Caki2 (cell line): ENCODE data around the gene EMILIN2. TPM values are rescaled to one million over a fixed set of nuclear protein-coding genes. Genes with fewer than 3 reads are reported as not detected.
A peak's percentile ranks its signal among the peaks of the same experiment; 100 is the strongest.

Experiments used
- DNase-seq: peaks from one replicate; pipeline ENCODE4 v3.0.0-alpha.2; 2015; ENCODE audit warnings: low read depth
- in situ Hi-C: cut with HindIII; loops from 2 replicates; pipeline ENCODE4 v1.10.0; 2016; ENCODE audit warnings: low sequenced_read_pairs, low pct_unique_long_range_greater_than_20kb, mixed read lengths
- total RNA-seq: library from RNA; depleted of rRNA; stranded (reverse); fragments of >200 nt; shearing (Covaris generic); gene quantifications from 2 replicates; pipeline ENCODE4 v1.2.3, GENCODE V29; 2014; ENCODE audit warnings: low replicate concordance

Gene EMILIN2
- total RNA-seq, 1 experiment from 2014 or later = 5.8 TPM

DNA sequence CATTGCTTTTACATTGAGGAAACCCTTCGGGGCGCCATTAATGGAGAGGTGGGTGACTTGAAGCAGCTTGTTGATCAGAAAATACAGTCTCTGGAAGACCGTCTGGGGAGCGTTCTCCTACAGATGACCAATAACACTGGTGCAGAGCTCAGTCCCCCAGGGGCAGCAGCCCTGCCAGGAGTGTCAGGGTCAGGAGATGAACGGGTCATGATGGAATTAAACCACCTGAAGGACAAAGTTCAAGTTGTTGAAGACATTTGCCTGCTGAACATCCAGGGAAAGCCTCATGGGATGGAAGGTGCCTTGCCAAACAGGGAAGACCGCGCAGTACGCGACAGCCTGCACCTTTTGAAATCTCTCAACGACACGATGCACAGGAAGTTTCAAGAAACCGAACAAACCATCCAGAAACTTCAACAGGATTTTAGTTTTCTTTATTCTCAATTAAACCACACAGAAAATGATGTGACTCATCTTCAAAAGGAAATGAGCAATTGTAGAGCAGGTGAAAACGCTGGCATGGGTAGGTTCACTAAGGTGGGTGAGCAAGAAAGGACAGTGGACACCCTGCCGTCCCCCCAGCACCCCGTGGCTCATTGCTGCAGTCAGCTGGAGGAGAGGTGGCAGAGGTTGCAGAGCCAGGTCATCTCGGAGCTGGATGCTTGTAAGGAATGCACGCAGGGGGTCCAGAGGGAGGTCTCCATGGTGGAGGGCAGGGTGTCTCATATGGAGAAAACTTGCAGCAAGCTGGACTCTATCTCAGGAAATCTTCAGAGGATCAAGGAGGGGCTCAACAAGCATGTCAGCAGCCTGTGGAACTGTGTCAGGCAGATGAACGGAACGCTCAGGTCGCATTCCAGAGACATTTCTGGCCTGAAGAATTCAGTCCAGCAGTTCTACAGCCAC is 45.0 kb downstream of the EMILIN2 start:
- DNase-seq = no peak
- in situ Hi-C loops = no loop called here

GRCh38 chr18:2893056-2893455 is 46.2 kb downstream of the EMILIN2 start:
- no peak for DNase-seq
- in situ Hi-C loops = no loop called here

DNA sequence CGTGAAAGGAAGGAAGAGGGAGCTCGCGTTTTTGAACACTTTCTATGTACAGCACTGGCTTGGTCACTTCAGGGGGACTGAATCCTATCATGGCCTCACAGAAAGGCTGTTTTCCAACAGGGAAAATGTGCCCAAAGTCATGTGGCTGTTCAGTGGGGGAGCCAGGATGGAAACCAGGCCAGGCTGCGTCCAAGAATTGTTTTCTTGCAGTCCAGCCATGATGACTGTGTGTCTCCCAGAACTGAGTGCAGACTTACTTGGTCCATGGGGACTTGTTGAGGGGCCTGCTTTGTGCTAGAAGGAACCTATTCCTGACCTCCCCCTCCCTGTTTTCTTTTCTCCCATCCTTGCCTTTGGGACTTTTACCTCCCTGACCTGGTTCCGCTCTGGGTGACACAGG is 46.9 kb downstream of the EMILIN2 start:
- in situ Hi-C loops = no loop called here
- DNase-seq = no peak

DNA sequence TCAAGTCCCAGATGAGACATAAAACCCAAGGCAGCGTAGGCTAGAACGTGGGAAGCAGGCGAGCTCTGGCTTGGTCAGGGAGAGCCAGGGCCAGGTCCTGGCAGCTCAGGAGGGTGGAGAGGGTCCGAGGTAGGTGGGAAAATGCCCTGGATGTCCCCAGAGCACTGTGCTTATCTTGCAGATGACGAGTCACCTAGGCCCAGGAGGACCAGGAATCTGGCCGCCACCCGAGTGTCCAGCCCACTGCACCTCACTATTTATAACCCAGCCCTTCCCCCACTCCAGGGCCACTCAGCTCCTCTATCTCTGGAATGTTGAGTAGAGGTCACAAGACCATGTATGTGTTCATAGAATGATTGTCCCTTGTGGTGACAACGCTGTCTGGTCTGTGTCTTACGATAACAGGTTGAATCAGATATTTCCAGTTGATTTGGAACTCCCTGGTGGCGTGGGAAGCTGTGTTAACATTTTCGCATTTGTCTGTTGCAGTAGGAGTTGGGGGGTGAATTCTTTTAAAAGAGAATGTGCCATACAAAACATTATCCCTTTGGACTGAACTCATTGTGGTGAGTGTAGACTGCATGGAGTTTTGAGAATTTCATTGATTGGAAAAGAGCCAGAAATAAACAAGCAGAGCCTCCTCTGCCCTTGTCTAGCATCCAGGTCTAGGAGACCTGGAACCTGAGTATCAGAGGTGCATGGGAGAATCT is 47.5 kb downstream of the EMILIN2 start:
- peak; percentile 63 for DNase-seq
- in situ Hi-C loops = no loop called here

DNA sequence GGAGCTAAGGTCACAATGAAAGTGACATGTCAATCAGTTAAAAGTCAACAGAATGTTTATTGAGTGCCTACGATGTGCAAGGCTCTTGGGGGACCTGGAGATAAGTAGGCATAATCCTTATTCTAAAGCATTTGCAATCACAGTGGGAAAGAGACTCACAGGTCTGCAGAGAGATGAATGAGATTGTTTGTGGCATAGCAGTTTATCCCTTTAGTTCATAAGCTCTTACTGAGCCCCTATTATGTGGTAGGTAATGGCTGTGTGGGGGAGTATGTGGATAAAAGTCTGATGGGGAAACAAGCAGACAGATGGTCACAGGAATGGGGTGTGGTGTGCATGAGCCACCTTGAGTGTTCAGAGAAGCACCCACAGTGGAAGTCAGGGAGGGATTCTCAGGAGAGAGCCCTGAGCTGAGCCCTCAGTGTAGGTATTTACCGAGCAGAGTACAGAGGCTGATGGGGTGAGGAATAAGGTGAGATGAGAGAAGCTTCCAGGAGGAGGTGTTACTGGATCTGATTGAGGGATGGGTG is 48.1 kb downstream of the EMILIN2 start:
- in situ Hi-C loops = no loop called here
- DNase-seq = no peak

DNA sequence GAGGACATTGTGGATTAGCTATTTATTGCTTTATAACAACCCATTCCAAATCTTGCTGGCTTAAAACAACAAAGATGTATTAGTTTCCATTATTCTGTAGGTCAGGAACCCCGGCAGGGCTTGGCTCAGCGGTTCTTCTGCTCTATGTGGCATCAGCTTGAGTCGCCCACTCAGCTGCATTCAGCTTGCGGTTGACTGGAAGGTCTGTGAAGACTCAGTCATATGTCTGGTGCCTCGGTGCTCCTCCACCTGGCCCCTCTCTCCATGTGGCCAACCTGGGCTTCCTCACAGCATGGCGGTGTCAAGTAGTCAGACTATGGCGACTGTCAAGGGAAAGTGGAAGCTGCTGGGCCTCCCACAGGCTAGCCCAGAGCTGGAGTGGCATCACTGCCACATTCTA is 48.6 kb downstream of the EMILIN2 start:
- in situ Hi-C loops = no loop called here
- no peak for DNase-seq

DNA sequence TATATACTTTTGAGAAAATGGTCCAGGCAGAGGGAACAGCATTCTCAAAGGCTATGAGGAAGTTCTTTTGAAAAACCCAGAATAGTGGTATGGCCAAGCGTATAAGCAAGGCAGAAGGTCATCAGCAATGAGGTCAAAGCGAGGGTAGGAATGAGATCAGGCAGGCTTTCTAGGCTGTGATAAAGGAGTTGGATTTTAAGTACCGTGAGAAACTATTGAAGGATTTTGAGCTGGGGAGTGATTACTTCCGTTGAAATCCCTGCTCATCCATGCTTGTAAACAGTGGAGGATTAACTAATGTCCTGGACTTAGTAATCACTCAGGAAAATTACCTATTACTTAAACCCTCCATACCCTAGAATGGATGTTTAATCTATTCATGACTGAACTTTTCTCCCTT is 50.2 kb downstream of the EMILIN2 start:
- peak; percentile 40 for DNase-seq
- in situ Hi-C loops = no loop called here

DNA sequence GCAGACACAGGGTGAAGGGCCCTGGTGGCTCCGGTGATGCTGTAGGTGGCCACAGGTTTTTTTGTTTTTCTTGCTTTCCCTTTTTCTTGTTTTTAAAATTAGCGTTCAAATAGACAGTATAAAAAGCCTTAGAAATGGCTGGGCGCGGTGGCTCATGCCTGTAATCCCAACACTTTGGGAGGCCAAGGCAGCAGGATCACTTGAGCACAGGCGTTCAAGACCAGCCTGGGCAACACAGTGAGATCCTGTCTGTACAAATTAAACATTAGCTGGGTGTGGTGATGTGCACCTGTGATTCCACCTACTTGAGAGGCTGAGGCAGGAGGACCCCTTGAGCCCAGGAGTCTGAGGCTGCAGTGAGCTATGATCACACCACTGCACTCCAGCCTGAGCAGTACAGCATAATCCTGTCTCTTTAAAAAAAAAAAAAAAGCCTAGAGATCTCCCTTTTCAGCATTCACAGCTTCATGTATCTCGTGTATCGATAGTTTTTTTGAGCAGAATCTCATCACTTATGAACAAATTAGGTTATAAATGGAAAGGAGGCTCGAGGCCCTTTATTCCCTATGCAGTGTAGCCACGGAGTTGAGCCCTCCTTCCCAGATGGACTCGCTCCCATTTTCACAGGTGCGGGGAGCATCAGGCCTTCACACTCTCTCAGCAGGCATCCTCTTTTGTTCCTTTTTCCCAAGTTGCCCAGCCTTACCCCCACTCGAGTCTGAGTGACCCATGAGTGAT is 50.8 kb downstream of the EMILIN2 start:
- DNase-seq = peak; percentile 21
- in situ Hi-C loops = no loop called here

DNA sequence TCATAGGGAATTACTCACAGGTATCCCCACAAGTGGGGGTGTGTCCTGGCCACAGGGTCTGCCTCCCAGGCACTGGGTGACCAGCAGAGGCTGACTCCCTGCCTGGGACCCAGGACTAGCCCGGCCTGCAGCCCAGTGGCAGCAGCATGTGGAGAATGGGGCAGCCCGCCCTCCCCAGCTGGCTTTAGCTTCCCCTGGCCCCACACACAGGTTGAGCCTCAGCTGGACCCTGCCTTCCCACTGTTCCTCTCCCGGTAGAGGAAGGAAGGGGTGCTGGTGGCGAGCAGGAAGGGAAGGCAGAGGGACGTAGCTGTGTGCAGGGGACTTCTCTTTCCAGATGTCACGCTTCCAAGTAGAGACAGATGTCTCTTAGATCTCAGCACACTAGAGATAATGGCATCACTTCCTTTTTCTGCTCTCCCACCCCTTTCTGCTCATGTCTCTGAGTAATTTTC is 51.4 kb downstream of the EMILIN2 start:
- no peak for DNase-seq
- in situ Hi-C loops = no loop called here

DNA sequence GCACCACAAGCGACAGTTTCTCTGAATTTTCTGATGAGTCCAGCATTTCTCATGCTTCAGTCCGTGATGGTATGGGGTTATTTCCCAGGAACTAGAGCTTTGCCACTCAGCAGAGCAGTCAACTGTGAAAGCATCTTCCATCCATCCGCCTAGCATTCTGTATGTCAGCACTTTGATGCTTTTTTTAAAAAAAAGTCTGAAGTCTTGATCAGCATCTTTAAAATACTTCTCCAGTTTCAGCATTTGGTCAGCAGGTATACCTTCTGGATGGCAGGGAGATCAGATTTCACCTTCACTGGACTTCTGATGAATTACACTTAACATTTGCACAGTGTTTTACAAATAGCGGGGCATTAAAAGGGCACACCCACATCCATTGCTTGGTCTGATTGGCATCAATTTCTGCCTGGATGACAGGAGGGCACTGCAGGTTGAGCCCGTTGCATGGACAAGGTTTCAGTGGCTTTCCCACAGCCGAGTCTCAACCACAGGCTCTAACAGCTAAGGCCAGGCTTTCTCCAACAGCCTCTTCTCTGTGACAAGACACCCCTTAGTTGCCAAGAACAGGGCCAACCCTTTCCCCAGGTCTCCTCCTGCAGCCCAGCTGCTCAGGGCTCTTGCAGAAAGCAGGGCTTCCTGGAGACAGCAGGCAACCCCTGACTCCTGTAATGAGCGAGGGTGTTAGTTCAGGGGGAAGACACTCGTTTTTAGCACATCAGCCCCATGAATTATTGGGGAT is 54.0 kb downstream of the EMILIN2 start:
- in situ Hi-C loops = no loop called here
- no peak for DNase-seq

- in situ Hi-C loops = no loop called here
- DNase-seq = no peak
Measured at GRCh38 chr18:2901423-2901985, 54.7 kb downstream of the EMILIN2 start.

DNA sequence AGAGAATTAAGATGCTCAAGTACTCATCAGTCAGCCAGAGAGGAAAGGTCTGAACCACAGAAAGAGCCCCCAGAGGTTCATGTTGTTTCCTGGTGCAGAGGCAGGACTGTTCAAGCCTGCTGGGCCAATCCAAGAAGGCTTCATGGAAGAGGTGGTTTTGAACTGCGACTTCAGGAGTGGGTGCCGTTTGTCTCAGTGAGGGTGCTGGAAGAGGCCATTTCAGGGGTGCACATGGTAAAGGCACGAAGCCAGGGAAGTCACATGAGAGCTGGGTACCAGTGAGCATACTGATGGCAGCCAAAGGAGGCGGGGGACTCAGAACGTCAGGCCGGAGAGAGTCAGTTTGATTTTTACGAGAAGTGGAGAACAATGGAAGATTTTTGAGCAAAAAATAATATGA is 55.5 kb downstream of the EMILIN2 start:
- in situ Hi-C loops = no loop called here
- DNase-seq = no peak

GRCh38 chr18:2903006-2903405 is 56.2 kb downstream of the EMILIN2 start:
- peak; percentile 35 for DNase-seq
- in situ Hi-C loops = no loop called here

- in situ Hi-C loops = no loop called here
- DNase-seq = no peak
Measured at GRCh38 chr18:2905854-2906703, 59.3 kb downstream of the EMILIN2 start.

DNA sequence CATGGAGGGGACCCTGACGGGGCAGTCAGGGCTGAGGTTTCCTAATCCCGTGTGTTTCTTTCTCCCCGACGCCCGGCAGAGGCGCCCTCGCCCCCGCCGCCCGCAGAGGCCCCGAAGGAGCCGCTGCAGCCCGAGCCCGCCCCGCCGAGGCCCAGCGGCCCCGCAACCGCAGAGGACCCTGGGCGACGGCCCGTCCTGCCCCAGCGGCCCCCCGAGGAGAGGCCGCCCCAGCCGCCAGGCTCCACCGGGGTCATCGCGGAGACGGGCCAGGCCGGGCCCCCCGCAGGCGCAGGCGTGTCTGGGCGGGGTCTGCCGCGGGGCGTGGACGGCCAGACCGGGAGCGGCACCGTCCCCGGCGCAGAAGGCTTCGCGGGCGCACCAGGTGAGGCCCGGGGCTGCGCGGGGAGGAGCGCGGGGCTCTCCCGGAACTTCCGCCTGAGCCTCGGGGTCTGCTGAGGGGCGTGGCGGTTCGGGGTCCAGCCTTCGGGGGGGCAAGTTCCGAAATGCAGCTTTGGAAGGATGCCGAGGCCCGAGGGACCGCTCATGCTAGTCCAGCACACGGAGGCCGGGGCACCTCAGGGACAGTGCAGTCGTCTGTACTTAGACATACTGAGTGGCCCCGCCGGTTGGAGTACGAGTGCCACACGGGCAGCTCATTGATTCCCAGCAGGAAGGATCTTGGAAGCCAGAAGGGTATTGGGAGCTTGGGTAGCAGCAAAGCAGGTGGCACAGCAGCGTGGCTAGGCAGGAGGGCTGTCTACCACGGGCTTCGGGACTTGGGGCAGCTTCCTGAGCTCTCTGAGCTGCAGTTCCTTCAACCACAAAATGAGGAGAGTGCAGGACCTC is 60.1 kb downstream of the EMILIN2 start:
- no peak for DNase-seq
- in situ Hi-C loops = no loop called here

DNA sequence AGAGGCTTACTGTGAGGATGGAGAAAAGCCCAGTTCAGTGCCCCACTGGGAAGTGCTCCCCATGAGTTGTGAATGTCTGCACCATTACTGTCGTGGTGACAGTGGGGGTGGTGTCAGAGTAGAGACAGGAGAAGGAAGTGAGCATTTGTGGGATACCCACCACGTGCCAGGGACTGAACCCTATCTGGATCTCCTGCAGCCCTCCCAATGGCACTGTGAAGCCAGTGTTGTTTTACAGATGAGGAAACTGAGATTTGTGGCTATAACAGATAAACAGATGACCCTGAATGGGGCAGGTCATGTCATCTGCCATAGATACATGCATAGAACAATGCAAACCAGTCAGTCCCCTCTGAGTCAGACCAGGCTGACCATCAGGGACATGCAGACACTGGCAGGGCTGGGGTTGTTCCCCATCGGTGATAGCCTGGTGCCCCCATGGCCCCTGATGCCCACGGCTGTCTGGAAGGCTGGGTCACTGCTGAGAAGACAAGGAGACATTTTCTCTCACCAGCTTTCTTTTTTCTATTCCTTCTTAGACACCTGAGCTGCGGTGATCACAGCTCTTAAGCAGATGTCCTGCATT is 60.8 kb downstream of the EMILIN2 start:
- no peak for DNase-seq
- in situ Hi-C loops = no loop called here
